H1 (cell line): ENCODE results near the gene KIF3B. TPM values are rescaled to one million over a fixed set of nuclear protein-coding genes. Genes with fewer than 3 reads are reported as not detected.

Experiments
- ATF3 ChIP-seq: IDR thresholded peaks from 2 replicates; pipeline ENCODE4 v1.6.1; 2011; ENCODE audit warnings: low read depth, mild to moderate bottlenecking, low read length; ENCODE audit not compliant: insufficient read depth
- E2F6 ChIP-seq: IDR thresholded peaks from 2 replicates; pipeline ENCODE4 v1.6.1; 2012; ENCODE audit warnings: inconsistent platforms
- KDM5A ChIP-seq: fragments of 200-600 bp; IDR thresholded peaks from 2 replicates; pipeline ENCODE4 v1.7.1; 2012; ENCODE audit warnings: mild to moderate bottlenecking, low read length, inconsistent platforms, mixed read lengths
- NANOG ChIP-seq: IDR thresholded peaks from 2 replicates; pipeline ENCODE4 v1.6.1; 2011; ENCODE audit warnings: low read length, low read depth, mild to moderate bottlenecking, inconsistent platforms; ENCODE audit not compliant: insufficient read depth, poor library complexity, severe bottlenecking
- RFX5 ChIP-seq: IDR thresholded peaks from 2 replicates; pipeline ENCODE4 v1.6.1; 2011; ENCODE audit warnings: low read depth, low read length, improper control_type of control experiment, borderline replicate concordance
- SUZ12 ChIP-seq: fragments of 200-600 bp; sonication (generic); IDR thresholded peaks from 2 replicates; pipeline ENCODE4 v1.6.1; 2012; ENCODE audit warnings: mild to moderate bottlenecking, inconsistent platforms, low read length, moderate library complexity, mixed read lengths
- TCF12 ChIP-seq: IDR thresholded peaks from 2 replicates; pipeline ENCODE4 v1.6.1; 2011; ENCODE audit warnings: low read depth, mild to moderate bottlenecking, low read length
- polyA plus RNA-seq, 7 experiments: library from polyadenylated mRNA; depleted of rRNA in 3 of 7; stranded (reverse) in 5 of 7; unstranded in 2 of 7; fragments of >200 nt in 5 of 7; fragments of 200-250 nt in 2 of 7; gene quantifications; 1 replicate in 5 of 7; 2 replicates in 1 of 7; 4 replicates in 1 of 7; pipeline versions ENCODE4 v1.2.1 to v1.2.3, GENCODE V29; 2011 to 2013; ENCODE audit warnings: missing spikeins in 2 of 7, mixed read lengths in 2 of 7
- total RNA-seq: library from RNA; stranded (reverse); fragmentation: NEBNext Ultra II Directional; extraction: Animal tissue kit (Norgen Biotek cat#: 25700); gene quantifications from 2 replicates; pipeline ENCODE4 v1.2.1, GENCODE V29; 2021

KIF3B gene
- total and polyA plus RNA-seq, 2 of the 8 experiments (the other 6 are each of a cell fraction or from before 2014, with no cell fraction given): 10.1 to 22.4 TPM

GRCh38 chr20:32327087-32327681 lies 49.7 kb downstream of the KIF3B start (continued):
- TF ChIP-seq ATF3 (no peak), KDM5A (no peak), E2F6 (no peak), SUZ12 (no peak), NANOG (no peak), RFX5 (no peak), TCF12 (no peak)
- TF ChIP-seq, all 59 proteins: peak for 0
